GM12874 (cell line): ENCODE measurements around the gene WSB1.

Experiments
- CTCF ChIP-seq: IDR thresholded peaks from 2 replicates; pipeline ENCODE4 v1.5.1; 2011; ENCODE audit warnings: low read depth, mild to moderate bottlenecking, control low read depth, low read length, moderate library complexity; ENCODE audit not compliant: insufficient read depth

The WSB1 gene

GRCh38 chr17:27283060-27283459 lies 10.9 kb upstream of the WSB1 start:
- TF ChIP-seq CTCF = no peak

GRCh38 chr17:27283751-27284150 lies 10.2 kb upstream of the WSB1 start:
- no peak for TF ChIP-seq CTCF

GRCh38 chr17:27284811-27285415 lies 9.0 kb upstream of the WSB1 start:
- TF ChIP-seq CTCF = no peak

- TF ChIP-seq CTCF = no peak
Measured at GRCh38 chr17:27285516-27285915, 8.4 kb upstream of the WSB1 start.

- no peak for TF ChIP-seq CTCF
Measured at GRCh38 chr17:27288183-27288582, 5.7 kb upstream of the WSB1 start.

GRCh38 chr17:27289856-27290255 lies 4.1 kb upstream of the WSB1 start:
- no peak for TF ChIP-seq CTCF

- no peak for TF ChIP-seq CTCF
Measured at GRCh38 chr17:27290916-27291598, 2.9 kb upstream of the WSB1 start.
